GM21786 (cell line): Measurements from ENCODE around the gene LRRC9.
A peak's percentile ranks its signal among the peaks of the same experiment; 100 is the strongest.
"Not testable (repeated sequence)": the region's sequence is repeated elsewhere in the genome, so short reads cannot be mapped to it uniquely, and the experiment has no call there.

ENCODE experiments used
- ATAC-seq: cut with Tn5 transposase; IDR thresholded peaks from one replicate; pipeline ENCODE4 v1.9.1; 2021; ENCODE audit not compliant: unreplicated experiment

The LRRC9 gene

GRCh38 chr14:59919570-59920377 lies at the start of gene LRRC9:
TSS of gene LRRC9 (plus strand) at chr14:59920144.
- no peak for ATAC-seq

GRCh38 chr14:59870277-59871165 lies 49.4 kb upstream of the LRRC9 start, which contains the start of gene RTN1:
TSS of gene RTN1 (minus strand) at chr14:59870776. CDS start at chr14:59870630, 146 bp downstream.
- ATAC-seq: peak; percentile 53

DNA sequence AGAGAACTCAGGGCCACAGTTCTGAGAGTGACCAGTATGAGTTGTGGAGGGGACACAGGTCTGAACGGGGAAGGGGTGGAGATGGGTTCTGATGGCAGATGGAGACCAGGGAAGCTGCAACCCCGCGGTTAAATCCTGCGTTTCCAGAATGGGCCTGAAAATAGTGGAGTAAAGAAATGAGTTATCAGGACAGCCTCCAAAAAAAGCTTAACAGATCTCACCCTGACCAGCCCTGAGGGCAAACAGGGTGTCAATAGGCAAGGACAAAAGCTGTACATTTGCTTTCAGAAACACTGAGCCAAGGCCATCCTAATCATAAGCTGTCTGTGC lies 48.8 kb upstream of the LRRC9 start:
- ATAC-seq: no peak

- ATAC-seq: no peak
These were observed 37.0 kb upstream of the LRRC9 start for GRCh38 chr14:59882957-59883356.

- no peak for ATAC-seq
These were observed 29.3 kb upstream of the LRRC9 start for GRCh38 chr14:59890676-59891075.

GRCh38 chr14:59895721-59896120 lies 24.2 kb upstream of the LRRC9 start:
- no peak for ATAC-seq

- ATAC-seq: peak; percentile 55
These were observed 22.1 kb upstream of the LRRC9 start for GRCh38 chr14:59897757-59898383.

GRCh38 chr14:59900556-59900955 lies 19.4 kb upstream of the LRRC9 start:
- no peak for ATAC-seq

GRCh38 chr14:59904184-59904583 lies 15.8 kb upstream of the LRRC9 start:
- ATAC-seq: no peak

GRCh38 chr14:59905188-59905587 lies 14.8 kb upstream of the LRRC9 start:
- no peak for ATAC-seq

DNA sequence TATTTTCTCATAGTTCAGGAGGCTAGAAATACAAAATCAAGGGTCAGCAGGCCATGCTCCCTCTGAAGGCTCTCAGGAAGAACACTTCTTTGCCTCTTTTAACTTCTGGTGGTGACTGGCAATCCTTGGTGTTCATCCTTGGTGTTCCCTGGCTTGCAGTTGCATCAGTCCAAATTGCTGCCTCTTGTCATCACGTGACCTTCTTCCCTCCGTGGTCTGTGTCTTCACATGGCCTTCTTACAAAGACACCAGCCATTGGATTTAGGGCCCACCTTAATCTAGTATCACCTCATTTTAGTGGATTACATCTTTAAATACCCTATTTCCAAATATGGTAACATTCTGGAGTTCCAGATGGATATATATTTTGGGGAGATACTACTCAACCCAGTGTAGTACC lies 7.5 kb upstream of the LRRC9 start:
- ATAC-seq: no peak

DNA sequence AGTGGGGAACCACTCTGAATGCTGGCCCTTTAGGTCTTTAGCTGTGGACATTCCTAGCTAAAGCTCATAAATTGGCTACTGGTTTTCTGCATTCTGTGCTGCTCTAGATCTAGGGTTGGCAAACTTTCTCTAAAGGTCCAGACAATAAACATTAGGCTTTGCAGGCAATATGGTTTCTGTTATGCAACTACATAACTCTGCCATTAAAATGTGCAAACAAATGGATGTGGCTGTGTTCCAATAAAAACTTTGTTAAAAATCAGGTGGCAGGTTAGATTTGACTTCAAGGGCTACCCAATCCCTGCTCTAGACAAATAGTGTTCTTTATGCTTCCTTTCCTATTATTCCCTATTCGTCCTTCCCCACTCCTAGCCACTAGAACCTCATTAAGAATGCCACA lies 6.8 kb upstream of the LRRC9 start:
- ATAC-seq: no peak

GRCh38 chr14:59918824-59919569 lies 947 bp upstream of the LRRC9 start:
- ATAC-seq: no peak

DNA sequence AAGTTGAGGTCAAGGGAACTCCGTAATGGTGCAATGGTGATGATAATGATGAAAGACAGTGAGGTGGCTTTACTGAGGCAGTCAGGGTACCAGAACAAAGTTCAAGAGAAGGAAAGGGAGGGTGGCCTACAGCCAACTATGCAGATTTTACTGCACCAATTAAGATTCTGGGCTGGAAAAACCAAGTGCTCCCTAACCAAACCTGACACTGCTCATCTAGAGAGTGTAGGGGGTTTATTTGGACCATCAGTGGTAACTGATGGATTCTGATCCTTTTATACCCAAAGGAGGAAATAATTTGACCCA lies 387 bp downstream of the LRRC9 start:
- no peak for ATAC-seq

DNA sequence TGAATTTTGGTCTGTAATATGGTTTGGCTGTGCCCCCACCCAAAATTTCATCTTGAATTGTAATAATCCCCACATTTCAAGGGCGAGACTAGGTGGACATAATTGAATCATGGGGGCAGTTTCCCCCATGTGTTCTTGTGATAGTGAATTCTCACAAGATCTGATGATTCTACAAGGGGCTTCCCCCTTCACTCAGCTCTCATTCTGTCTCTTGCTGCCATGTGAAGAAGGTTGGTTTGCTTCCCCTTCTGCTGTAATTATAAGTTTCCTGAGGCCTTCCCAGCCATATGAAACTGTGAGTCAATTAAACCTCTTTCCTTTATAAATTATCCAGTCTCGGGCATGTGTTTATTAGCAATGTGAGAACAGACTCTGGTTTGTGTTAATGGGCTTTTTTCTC lies 5.9 kb downstream of the LRRC9 start:
- no peak for ATAC-seq

- no peak for ATAC-seq
These were observed 6.6 kb downstream of the LRRC9 start for GRCh38 chr14:59926534-59926933.

GRCh38 chr14:59931237-59931636 lies 11.3 kb downstream of the LRRC9 start:
- ATAC-seq: no peak

- ATAC-seq: no peak
These were observed 16.2 kb downstream of the LRRC9 start for GRCh38 chr14:59936145-59936544.

GRCh38 chr14:59939828-59940227 lies 19.9 kb downstream of the LRRC9 start:
- ATAC-seq: peak; percentile 82

DNA sequence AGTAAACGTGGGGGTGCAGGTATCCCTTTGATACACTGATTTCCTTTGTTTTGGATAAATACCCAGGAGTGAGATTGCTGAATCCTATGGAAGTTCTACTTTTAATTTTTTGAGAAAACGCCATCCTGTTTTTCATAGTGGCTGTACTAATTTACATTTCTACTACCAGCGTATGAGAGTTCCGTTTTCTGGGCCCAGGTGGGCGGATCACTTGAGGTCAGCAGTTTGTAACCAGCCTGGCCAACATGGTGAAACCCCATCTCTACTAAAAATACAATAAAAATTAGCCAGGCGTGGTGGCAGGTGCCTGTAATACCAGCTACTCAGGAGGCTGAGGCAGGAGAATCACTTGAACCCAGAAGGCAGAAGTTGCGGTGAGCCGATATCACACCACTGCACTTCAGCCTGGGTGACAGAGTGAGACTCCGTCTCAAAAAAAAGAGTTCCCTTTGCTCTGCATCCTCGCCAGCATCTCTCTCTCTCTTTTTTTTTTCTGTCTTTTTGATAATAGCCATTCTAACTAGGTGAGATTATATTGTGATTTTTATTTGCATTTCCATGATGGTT lies 22.4 kb downstream of the LRRC9 start:
- ATAC-seq: not testable (repeated sequence)

DNA sequence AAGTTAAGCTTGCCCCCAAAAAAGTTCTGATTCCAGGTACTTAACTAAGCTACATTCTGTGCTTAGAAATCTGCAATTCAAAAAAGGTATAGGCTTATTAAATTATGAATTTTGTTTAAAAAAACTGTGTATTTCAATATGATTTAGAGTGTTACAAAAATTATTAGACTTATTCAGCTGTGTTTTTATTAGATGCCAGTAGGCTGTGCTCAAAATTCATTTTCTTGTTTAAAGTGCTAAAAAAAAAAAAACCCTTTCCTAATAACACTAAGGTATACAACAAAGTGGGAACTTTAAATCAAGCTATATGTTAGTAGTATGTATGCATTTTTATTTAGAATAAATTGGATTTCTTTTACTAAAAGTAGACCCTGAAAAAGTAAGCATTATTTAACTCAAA lies 25.0 kb downstream of the LRRC9 start:
- ATAC-seq: no peak
